Uterus (tissue), 2 donors: Measurements from ENCODE around the gene SP3.
A peak's percentile ranks its signal among the peaks of the same experiment; 100 is the strongest.

Experiments used
- CTCF ChIP-seq, 4 experiments: fragments of 200-600 bp in 2 of 4; fragments of 450-650 bp in 2 of 4; sonication (generic) in 2 of 4; IDR thresholded peaks; one replicate each; pipeline ENCODE4 v1.5.1; 2016 to 2019; ENCODE audit warnings: antibody characterized with exemption in 4 of 4, mild to moderate bottlenecking in 2 of 4, moderate library complexity in 1 of 4
- POLR2A ChIP-seq, 2 donors: fragments of 450-650 bp; IDR thresholded peaks; one replicate each; pipeline ENCODE4 v1.6.1; 2016; ENCODE audit warnings: antibody characterized with exemption in 2 of 2, mild to moderate bottlenecking in 1 of 2, moderate library complexity in 1 of 2

- TF ChIP-seq CTCF (IDR thresholded peaks at IDR 0.05) (peak; percentile 38 to 52 (median 44)), POLR2A (IDR thresholded peaks at IDR 0.05) (no peak)
Measured at GRCh38 chr2:173884025-173884802, 81.0 kb downstream of the SP3 start.
